LNCaP clone FGC (cell line): ENCODE results near the gene CEP131.

Experiments used
- DNase-seq: peaks from one replicate; pipeline ENCODE4 v3.0.0-alpha.2; 2011; ENCODE audit warnings: low read depth
- H3K4me3 ChIP-seq: 2 replicates; pipeline ENCODE4 v1.5.1; 2011; ENCODE audit warnings: mild to moderate bottlenecking, low read depth, low read length, control low read depth
- TF ChIP-seq, protein P1 (sequence below): IDR thresholded peaks from 2 replicates; pipeline ENCODE4 v1.5.1; 2012; ENCODE audit warnings: mild to moderate bottlenecking; ENCODE audit not compliant: control insufficient read depth, insufficient read depth; ENCODE audit errors: extremely low read depth

The CEP131 gene

DNA sequence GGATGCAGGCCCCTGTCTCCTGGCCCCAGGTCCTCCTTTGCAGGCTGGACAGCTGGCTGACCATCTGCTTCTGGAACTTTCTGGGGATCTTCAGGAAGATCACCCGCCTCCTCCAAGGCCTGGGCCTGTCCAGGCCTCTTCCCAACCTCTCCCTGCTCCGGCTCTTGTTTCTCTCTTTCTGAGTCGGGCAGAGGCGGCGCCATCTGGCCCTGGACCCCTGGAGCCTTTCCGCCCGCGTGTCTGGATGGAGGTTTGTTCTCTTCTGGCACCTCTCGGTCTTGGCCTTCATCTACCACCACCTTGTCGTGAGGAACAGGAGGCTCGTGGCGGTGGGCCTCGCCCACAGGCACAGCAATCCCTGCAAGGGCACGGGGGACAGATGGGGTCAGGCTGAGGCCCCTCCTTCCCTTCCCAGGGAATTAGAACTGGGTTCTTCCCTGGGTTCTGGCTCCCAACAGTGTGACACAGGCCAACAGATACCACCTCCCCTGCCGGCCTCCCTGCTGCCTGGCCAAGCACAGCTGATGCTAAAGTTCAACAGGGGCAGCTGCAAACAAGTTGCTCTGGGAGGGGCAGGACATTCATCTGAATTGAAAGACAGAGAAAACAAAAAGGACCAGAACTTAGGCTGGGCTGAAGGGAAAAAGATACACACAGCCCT, 29.7 kb upstream of the CEP131 start:
- H3K4me3 ChIP-seq = no peak overlapping the region
- TF ChIP-seq, protein P1, sequence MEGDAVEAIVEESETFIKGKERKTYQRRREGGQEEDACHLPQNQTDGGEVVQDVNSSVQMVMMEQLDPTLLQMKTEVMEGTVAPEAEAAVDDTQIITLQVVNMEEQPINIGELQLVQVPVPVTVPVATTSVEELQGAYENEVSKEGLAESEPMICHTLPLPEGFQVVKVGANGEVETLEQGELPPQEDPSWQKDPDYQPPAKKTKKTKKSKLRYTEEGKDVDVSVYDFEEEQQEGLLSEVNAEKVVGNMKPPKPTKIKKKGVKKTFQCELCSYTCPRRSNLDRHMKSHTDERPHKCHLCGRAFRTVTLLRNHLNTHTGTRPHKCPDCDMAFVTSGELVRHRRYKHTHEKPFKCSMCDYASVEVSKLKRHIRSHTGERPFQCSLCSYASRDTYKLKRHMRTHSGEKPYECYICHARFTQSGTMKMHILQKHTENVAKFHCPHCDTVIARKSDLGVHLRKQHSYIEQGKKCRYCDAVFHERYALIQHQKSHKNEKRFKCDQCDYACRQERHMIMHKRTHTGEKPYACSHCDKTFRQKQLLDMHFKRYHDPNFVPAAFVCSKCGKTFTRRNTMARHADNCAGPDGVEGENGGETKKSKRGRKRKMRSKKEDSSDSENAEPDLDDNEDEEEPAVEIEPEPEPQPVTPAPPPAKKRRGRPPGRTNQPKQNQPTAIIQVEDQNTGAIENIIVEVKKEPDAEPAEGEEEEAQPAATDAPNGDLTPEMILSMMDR = no peak
- DNase-seq = no peak

DNA sequence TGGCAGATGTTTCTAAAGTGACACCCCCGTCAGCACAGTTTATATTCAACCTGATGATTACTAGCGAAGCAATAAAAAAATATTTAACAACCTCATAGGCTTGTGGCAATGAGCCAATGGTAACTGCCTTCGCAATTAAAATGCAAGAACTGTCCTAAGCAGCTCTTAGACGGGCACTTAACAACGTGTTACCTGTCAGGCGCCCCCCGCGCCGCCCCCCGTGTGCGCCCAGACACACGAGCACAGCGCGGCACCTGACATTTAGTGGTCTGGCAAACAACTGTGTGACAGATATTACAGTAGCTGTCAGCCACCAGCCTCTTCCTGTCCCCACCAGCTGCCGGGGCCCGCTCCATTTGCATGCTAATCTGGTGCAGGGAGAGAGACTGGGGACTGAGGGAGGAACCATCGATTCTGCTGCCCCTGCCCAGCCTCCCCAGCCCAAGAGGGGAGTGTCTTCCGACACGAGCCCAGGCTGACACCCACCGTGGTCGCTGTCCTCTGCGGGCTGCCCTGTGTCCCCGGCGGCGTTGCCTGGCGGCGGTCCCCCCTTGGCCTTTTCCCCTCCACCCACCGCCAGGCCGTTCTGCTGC, 29.0 kb upstream of the CEP131 start:
- H3K4me3 ChIP-seq = 0 out of 2 replicates have a peak overlapping the region, but pooled peaks have one; percentile 15
- peak; percentile 61 for DNase-seq
- TF ChIP-seq, protein P1 = no peak

DNA sequence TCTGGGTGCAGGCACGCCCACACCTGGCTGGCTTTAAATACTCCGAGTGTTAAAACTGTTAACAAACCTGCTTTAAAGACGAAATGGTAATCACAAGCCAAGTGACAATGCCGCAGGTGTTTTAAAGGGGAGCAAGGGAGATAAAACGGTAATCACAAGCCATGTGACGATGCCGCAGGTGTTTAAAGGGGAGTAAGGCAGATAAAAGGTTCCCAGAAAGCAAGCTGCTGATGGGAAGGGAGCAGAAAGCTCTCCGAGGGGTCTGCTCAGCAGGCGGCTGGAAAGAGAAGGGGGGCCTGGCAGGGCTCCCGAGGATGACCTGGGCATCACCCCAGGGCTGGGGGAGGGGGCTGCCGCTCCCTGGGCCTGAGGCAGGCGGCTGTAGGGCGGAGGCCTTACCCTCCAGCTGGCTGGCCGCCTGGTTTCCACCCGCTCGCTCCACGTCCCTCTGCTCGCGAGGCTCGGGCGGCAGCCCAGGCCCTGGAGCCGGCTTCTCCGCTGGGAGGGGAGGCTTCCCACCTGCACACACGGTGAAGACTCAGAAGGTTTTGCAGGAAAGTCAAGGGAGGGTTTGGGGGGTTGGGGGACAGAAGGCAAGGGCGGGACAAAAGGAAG, 28.4 kb upstream of the CEP131 start:
- TF ChIP-seq, protein P1 = no peak
- peak; percentile 37 for DNase-seq
- H3K4me3 ChIP-seq = 0 out of 2 replicates have a peak overlapping the region, but pooled peaks have one; percentile 15

DNA sequence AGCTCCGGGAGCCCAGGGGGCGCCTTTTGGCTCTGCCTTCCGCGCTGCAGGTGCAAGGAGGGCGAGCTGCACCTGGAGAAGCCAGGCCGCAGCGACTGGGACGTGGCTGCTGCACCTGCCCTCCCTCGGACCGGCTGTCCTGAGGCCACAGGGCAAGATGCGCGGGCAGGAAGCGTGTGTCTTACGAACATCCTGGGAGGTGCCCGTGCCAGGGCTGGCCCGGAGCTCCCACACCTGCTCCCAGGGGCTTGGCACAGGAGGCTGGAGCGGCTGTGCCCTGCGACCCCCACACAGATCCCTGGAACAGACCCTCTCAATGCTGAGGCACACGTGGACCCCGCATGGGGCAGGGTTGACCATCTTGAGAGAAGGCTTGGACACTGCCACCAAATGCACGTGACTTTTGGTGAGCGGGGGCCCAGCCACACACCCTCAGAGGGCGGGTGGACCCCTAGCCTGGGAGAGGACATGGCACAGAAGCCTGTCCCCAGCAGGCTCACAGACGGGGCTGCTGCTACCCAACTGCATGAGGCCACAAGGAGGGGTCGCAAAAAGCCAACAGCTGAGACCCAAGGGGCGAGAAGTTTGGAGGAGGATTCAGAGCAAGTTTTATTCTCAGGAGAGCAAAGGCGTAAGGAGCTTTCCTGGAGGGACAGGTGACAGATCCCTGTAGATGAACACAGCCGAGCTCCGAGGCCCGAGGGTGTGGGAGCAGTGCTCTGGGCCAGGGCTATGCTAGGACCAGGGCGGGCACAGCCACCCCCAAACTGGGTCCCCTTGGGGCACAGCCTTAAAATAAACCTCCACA, 27.7 kb upstream of the CEP131 start:
- no peak for DNase-seq
- TF ChIP-seq, protein P1 = no peak
- H3K4me3 ChIP-seq = no peak overlapping the region

DNA sequence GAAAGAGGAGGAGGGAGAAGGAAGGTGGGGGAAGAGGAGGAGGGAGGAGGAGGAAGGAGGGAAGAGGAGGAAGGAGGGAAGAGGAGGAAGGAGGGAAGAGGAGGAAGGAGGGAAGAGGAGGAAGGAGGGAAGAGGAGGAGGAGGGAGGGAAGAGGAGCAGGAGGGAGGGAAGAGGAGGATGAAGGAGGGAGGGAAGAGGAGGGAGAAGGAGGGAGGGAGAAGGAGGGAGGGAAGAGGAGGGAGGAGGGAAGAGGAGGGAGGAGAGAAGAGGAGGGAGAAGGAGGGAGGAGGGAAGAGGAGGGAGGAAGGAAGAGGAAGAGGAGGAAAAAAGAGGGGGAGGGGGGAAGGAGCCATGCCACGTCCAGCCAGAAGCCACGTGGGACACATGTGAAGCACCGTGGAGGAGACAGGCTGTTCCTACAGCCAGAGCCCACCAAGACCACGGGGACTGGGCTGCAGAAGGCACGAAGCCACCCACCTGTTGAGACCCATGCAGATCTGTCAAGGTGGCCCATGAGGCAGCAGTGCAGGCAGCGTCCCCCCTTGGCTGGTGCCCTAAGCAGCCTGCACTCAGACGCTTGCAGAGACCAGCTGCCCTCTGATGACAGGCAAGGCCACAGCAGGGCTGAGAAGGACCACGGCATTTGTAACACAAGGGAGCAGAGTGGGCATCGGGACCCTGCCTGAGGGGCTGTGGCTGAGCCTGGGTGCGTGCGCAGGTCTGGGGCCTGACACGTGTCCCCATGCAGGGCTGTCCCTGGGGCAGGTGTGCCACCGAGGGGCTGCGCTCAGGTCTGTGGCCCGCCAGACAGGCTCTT, 26.7 kb upstream of the CEP131 start:
- H3K4me3 ChIP-seq = no peak overlapping the region

More for the DNA sequence above, 26.7 kb upstream of the CEP131 start:
- DNase-seq = no peak
- TF ChIP-seq, protein P1 = no peak
